GM21723 (cell line): Measurements from ENCODE around the gene CSTPP1.

Experiments
- ATAC-seq: cut with Tn5 transposase; IDR thresholded peaks from one replicate; pipeline ENCODE4 v1.9.1; 2021; ENCODE audit warnings: mild to moderate bottlenecking, moderate library complexity; ENCODE audit not compliant: unreplicated experiment

The CSTPP1 gene

GRCh38 chr11:47154616-47155570, 218.3 kb downstream of the CSTPP1 start:
- ATAC-seq: no peak

DNA sequence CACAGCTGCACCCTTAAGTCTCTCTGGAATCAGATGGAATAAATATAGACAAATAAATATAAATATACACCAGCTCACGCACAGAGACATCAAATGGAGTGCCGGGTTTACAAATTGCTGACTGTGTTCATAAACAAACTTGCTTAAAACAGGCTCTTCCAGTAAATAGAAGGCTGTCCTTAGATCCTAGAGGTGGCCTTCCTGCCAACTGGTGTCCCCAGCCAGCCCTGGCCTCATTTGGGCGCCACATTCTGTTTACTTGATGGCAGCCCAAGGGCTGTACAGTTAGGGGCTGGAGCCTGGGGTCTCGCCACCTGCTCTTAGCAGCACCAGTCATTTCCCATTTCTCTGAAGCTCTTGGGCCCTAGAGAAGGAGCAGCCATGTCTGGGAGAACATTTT, 219.3 kb downstream of the CSTPP1 start:
- no peak for ATAC-seq

GRCh38 chr11:47156333-47156732, 219.8 kb downstream of the CSTPP1 start:
- ATAC-seq: no peak

- ATAC-seq: no peak
These were observed 220.4 kb downstream of the CSTPP1 start for GRCh38 chr11:47156951-47157350.

- no peak for ATAC-seq
These were observed 221.2 kb downstream of the CSTPP1 start for GRCh38 chr11:47157805-47158204.

DNA sequence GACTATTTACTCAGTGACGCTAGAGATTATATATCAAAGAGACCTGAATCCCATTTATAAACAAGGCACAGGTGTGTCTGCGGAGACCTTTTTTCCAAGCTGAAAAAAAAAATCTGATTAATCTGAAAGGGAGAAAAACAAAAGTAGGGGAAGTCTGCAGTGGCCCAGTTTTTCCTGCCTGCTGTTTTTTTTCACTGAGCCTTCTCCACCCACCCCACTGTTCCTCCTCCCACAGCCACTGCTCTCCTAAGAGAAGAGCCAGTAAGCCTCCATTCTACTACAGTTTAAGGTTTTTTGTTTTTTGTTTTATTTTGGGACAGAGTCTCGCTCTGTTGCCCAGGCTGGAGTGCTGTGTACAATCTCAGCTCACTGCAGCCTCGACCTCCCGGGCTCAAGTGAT, 221.7 kb downstream of the CSTPP1 start:
- ATAC-seq: no peak

DNA sequence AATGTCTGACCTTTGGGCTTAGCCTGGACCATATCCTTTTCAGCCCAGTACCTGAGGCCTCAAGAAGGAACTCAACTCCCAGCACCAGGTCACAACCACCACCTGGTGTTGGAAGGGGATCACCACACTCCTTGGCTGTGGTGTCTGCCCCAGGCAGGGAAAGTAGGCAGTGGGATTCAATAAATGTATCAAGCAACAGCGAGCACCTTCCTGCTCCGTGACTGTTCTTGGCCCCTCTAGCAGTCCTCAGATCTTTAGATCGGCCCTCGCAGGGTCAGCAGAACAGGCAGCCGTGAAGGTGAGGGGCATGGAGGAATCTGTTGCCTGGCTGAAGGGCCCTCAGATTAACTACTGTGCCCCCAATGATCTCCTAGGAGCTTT, 224.2 kb downstream of the CSTPP1 start:
- ATAC-seq: no peak

- peak; percentile 65 for ATAC-seq
These were observed 224.7 kb downstream of the CSTPP1 start for GRCh38 chr11:47161134-47161854.

DNA sequence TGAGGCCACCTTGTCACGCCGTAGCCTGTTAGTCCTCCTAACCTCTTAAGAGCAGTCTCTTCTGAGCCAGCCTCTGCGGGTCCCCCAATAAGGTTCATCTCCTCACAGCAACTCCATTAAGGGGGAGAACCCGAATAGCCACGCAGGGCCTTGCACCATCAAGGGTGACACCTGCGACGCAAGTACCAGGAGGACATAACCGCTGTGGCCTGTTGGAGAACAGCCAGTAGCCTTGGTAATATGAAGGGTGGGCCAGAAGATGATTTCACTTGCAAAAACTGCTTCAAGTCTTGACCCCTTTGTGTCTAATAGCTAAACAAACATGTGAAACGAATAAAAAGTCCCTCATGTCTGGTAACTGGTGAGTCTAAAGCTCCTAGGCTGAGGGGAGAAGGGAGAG, 225.3 kb downstream of the CSTPP1 start:
- no peak for ATAC-seq

GRCh38 chr11:47162426-47162825, 225.9 kb downstream of the CSTPP1 start:
- ATAC-seq: no peak

- no peak for ATAC-seq
These were observed 226.6 kb downstream of the CSTPP1 start for GRCh38 chr11:47163193-47163592.

DNA sequence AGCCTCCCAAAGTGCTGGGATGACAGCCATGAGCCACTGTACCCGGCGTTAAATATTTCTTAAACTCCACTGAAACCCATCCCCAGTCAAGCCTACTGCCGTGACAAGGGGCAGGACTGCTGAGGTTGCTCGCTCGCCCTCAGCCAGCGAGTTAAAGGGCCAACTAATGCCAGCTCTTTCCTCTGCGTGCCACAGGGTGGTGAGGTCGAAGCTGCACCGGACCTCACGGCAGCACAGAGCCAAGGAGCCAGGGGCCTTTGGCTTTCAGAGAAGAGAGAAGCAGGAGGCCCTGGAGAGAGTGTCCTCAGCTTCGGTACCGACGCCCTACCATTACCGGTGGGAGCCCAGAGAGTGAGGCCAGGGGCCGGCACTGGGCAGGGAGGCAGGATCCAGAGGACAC, 227.3 kb downstream of the CSTPP1 start:
- ATAC-seq: no peak

- ATAC-seq: no peak
These were observed 227.8 kb downstream of the CSTPP1 start for GRCh38 chr11:47164321-47164720.

- no peak for ATAC-seq
These were observed 228.8 kb downstream of the CSTPP1 start for GRCh38 chr11:47165253-47165840.

- ATAC-seq: no peak
These were observed 229.8 kb downstream of the CSTPP1 start for GRCh38 chr11:47166368-47166767.

GRCh38 chr11:47171061-47171838, 234.7 kb downstream of the CSTPP1 start:
- ATAC-seq: no peak

GRCh38 chr11:47171856-47172255, 235.3 kb downstream of the CSTPP1 start:
- no peak for ATAC-seq

DNA sequence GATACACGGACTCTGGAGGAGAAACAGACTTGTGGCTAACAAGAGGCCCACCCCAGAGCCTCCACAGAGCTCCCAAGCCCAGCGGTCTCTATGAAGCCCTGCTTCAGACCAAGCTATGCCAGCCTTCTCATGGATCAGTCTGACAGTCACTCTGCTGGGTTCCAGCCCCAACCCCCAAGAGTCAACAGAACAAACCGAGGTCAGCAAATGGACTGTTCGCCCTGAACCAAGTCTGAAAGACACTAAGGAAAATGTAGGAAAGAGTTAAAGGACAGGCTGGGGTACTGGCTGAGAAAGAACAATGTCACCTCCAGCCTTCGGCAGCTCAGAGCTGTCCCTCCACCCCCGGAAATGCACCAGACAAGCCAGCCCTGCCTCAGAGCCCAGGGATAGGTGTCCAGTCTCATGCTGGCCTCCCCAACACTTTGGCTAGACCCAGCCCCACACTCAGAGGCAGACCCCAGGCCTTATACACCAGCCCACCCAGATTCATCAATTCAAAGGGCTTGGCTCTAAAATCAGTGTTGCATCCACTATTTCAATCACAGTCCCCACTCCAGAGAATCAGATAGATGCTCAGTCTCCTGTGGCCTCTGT, 236.3 kb downstream of the CSTPP1 start:
- no peak for ATAC-seq

GRCh38 chr11:47175746-47176327, 239.3 kb downstream of the CSTPP1 start:
- no peak for ATAC-seq
